GM19328 (cell line): ENCODE data around the gene GPR137C.
"Not testable (repeated sequence)": the region's sequence is repeated elsewhere in the genome, so short reads cannot be mapped to it uniquely, and the experiment has no call there.

ENCODE experiments used
- ATAC-seq: cut with Tn5 transposase; IDR thresholded peaks from one replicate; pipeline ENCODE4 v1.9.1; 2021; ENCODE audit warnings: mild to moderate bottlenecking, moderate library complexity; ENCODE audit not compliant: unreplicated experiment

Gene GPR137C

GRCh38 chr14:52558688-52559087 lies 6.1 kb downstream of the GPR137C start:
- ATAC-seq, result no peak

- ATAC-seq, result no peak
Observed at GRCh38 chr14:52563120-52563519, 10.5 kb downstream of the GPR137C start.

GRCh38 chr14:52568454-52568853 lies 15.8 kb downstream of the GPR137C start:
- ATAC-seq, result not testable (repeated sequence)

GRCh38 chr14:52575858-52576257 lies 23.2 kb downstream of the GPR137C start:
- no peak for ATAC-seq

GRCh38 chr14:52583544-52583943 lies 30.9 kb downstream of the GPR137C start:
- ATAC-seq, result no peak

- no peak for ATAC-seq
Observed at GRCh38 chr14:52589646-52590045, 37.0 kb downstream of the GPR137C start.

GRCh38 chr14:52590318-52590717 lies 37.7 kb downstream of the GPR137C start:
- ATAC-seq, result no peak

- no peak for ATAC-seq
Observed at GRCh38 chr14:52596320-52596719, 43.7 kb downstream of the GPR137C start.

- ATAC-seq, result no peak
Observed at GRCh38 chr14:52596861-52597260, 44.2 kb downstream of the GPR137C start.

- no peak for ATAC-seq
Observed at GRCh38 chr14:52598568-52598967, 45.9 kb downstream of the GPR137C start.

- no peak for ATAC-seq
Observed at GRCh38 chr14:52599974-52600373, 47.3 kb downstream of the GPR137C start.

- ATAC-seq, result no peak
Observed at GRCh38 chr14:52602131-52602530, 49.5 kb downstream of the GPR137C start.

- ATAC-seq, result no peak
Observed at GRCh38 chr14:52607061-52607460, 54.4 kb downstream of the GPR137C start.

- ATAC-seq, result no peak
Observed at GRCh38 chr14:52609445-52610044, 56.9 kb downstream of the GPR137C start.

GRCh38 chr14:52610187-52610586 lies 57.6 kb downstream of the GPR137C start:
- ATAC-seq, result no peak

- no peak for ATAC-seq
Observed at GRCh38 chr14:52618602-52619001, 66.0 kb downstream of the GPR137C start.

GRCh38 chr14:52619687-52620086 lies 67.1 kb downstream of the GPR137C start:
- no peak for ATAC-seq

- ATAC-seq, result no peak
Observed at GRCh38 chr14:52640137-52640536, 87.5 kb downstream of the GPR137C start.

- ATAC-seq, result no peak
Observed at GRCh38 chr14:52641745-52642144, 89.1 kb downstream of the GPR137C start.

GRCh38 chr14:52649511-52649910 lies 96.9 kb downstream of the GPR137C start:
- no peak for ATAC-seq

GRCh38 chr14:52650774-52651173 lies 98.1 kb downstream of the GPR137C start:
- no peak for ATAC-seq

- no peak for ATAC-seq
Observed at GRCh38 chr14:52656905-52657304, 104.3 kb downstream of the GPR137C start.

GRCh38 chr14:52660325-52660724 lies 107.7 kb downstream of the GPR137C start:
- no peak for ATAC-seq
